ENCODE results near the gene COPG1.

The COPG1 gene

DNA sequence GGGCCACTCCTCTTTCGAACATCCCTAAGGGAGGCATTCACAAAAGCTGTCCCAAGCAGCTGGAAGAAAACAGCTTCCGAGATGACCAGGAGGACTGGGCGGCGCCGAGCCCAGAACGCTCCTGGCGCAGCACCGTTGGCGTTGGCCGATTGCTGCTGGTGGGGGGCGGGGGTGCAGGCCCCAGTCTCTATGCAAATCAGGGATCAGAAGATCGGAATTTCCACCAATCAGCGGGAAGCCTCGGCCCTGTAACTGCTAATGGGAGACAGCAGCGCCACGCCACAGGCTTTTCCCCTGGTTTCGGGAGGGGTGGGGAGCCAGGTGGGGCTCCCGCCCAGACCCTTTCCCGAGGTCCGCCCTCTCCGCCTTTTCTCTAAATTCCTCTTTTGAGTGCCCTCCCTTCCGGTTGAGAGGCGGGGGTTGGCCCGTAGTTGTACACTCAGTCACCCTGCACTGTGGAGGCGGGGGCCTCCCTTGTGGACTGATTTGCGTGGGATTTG, 56.2 kb downstream of the COPG1 start:
- no peak for DNase-seq (ENCODE audit: extremely low spot score)

DNA sequence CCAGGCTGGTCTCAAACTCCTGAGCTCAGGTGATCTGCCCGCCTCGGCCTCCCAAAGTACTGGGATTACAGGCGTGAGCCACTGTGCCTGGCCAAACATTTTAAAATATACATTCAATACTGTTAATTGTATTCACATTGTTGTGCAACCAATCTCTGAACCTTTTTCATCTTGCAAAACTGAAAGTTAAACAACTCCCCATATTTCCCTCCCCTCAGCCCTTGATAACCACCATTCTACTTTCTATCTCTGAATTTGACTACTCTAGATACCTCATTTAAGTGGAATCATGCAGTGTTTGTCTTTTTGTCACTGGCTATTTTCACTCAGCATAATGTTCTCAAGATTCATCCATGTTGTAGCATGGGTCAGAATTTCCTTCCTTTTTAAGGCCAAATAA, 59.2 kb downstream of the COPG1 start:
- CTCF ChIA-PET, result no interaction called here
- no peak for TF ChIP-seq SP1 (IDR thresholded peaks at IDR 0.05)
- no peak for TF ChIP-seq LEF1 (IDR thresholded peaks at IDR 0.05; ENCODE audit: borderline replicate concordance)
- TF ChIP-seq L3MBTL2 (conservative IDR thresholded peaks at IDR 0.05), result no peak
- TF ChIP-seq CTBP1 (IDR thresholded peaks at IDR 0.05; ENCODE audit: borderline replicate concordance), result no peak
- no peak for TF ChIP-seq ARNT (IDR thresholded peaks at IDR 0.05)
- POLR2A ChIA-PET, result interaction anchor here (1.0 kb wide), 1 partner anchor 29 kb away, joined by 3 read pairs; no protein-coding TSS in a partner anchor
- no peak for DNase-seq (ENCODE audit: extremely low spot score)

More for the DNA sequence above, 56.2 kb downstream of the COPG1 start:
- TF ChIP-seq SP1 (IDR thresholded peaks at IDR 0.05) (no peak), NFRKB (IDR thresholded peaks at IDR 0.05) (no peak), CTBP1 (IDR thresholded peaks at IDR 0.05; ENCODE audit: borderline replicate concordance) (no peak), L3MBTL2 (conservative IDR thresholded peaks at IDR 0.05) (no peak), TARDBP (IDR thresholded peaks at IDR 0.05) (no peak)
- ChIA-PET CTCF (interaction anchor here (1.4 kb wide), 1 partner anchor 10 kb away, joined by 3 read pairs; a partner anchor contains a TSS), POLR2A (interaction anchor here (1.2 to 1.4 kb wide), 2 partner anchors 10 to 11 kb away, joined by 3 read pairs; a partner anchor contains a TSS)

DNA sequence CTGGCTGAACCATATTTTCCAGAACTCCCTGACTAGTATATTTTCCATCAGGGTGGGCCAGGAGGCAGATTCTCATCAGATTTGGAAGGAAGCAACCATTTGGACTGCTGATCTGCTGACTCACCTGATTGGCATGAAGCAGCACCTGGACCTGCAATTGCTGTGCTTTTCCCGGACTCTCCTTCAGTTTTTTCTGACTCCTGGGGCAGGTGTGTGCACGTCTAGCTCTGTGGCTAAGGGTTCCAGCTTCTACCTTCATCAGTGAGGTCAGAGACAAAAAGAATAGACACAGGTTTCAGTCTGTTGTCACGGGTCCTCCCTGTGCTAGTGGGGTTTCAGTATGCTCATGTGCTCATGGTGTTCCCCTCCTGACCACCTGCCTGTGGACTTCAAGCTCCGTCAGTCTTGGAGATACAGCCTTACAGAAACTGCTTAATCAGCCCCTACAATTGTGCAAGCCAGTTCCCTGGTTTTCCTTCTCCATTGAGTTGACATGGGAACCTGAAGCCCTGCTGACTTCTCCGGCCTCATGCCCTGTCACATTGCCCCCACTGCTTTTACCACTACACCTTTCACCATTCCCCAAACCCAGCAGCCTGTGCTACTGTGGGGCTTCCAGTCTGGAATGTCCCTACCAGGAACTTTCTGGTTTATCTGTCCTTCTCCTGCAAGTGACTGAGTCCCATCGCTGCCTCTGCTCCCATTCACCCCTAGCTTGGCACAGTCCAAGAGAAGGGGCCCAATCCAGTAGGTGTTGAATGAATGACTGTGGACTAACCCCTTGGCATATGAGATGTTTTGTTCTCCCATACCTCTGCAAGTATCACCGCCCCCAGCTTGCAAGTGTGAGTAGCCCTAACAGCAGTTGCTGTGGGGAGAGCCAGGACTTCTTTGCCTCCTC, 61.0 kb downstream of the COPG1 start:
- TF ChIP-seq SP1 (IDR thresholded peaks at IDR 0.05), result no peak
- TF ChIP-seq BHLHE40 (IDR thresholded peaks at IDR 0.05; ENCODE audit: borderline replicate concordance), result no peak
- no peak for TF ChIP-seq FOXK2 (IDR thresholded peaks at IDR 0.05)
- TF ChIP-seq TARDBP (IDR thresholded peaks at IDR 0.05), result no peak
- no peak for TF ChIP-seq ZNF384 (IDR thresholded peaks at IDR 0.05)
- no peak for TF ChIP-seq FOXA1 (IDR thresholded peaks at IDR 0.05)
- TF ChIP-seq NFRKB (IDR thresholded peaks at IDR 0.05), result no peak
- no peak for TF ChIP-seq CTBP1 (IDR thresholded peaks at IDR 0.05; ENCODE audit: borderline replicate concordance)
- no peak for TF ChIP-seq ARNT (IDR thresholded peaks at IDR 0.05)
- TF ChIP-seq SUZ12 (IDR thresholded peaks at IDR 0.05), result no peak
- TF ChIP-seq L3MBTL2 (conservative IDR thresholded peaks at IDR 0.05), result no peak
- TF ChIP-seq FOXM1 (IDR thresholded peaks at IDR 0.05; ENCODE audit: borderline replicate concordance), result no peak
- TF ChIP-seq HDGF (IDR thresholded peaks at IDR 0.05; ENCODE audit: borderline replicate concordance), result no peak
- TF ChIP-seq ELF4 (IDR thresholded peaks at IDR 0.05), result no peak
- TF ChIP-seq LEF1 (IDR thresholded peaks at IDR 0.05; ENCODE audit: borderline replicate concordance), result no peak
- TF ChIP-seq, protein P1, sequence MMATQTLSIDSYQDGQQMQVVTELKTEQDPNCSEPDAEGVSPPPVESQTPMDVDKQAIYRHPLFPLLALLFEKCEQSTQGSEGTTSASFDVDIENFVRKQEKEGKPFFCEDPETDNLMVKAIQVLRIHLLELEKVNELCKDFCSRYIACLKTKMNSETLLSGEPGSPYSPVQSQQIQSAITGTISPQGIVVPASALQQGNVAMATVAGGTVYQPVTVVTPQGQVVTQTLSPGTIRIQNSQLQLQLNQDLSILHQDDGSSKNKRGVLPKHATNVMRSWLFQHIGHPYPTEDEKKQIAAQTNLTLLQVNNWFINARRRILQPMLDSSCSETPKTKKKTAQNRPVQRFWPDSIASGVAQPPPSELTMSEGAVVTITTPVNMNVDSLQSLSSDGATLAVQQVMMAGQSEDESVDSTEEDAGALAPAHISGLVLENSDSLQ (IDR thresholded peaks at IDR 0.05), result no peak
- POLR2A ChIA-PET, result interaction anchor here (0.8 kb wide), 1 partner anchor 36 kb away, joined by 3 read pairs; no protein-coding TSS in a partner anchor
- no peak for DNase-seq (ENCODE audit: extremely low spot score)
- CTCF ChIA-PET, result no interaction called here

DNA sequence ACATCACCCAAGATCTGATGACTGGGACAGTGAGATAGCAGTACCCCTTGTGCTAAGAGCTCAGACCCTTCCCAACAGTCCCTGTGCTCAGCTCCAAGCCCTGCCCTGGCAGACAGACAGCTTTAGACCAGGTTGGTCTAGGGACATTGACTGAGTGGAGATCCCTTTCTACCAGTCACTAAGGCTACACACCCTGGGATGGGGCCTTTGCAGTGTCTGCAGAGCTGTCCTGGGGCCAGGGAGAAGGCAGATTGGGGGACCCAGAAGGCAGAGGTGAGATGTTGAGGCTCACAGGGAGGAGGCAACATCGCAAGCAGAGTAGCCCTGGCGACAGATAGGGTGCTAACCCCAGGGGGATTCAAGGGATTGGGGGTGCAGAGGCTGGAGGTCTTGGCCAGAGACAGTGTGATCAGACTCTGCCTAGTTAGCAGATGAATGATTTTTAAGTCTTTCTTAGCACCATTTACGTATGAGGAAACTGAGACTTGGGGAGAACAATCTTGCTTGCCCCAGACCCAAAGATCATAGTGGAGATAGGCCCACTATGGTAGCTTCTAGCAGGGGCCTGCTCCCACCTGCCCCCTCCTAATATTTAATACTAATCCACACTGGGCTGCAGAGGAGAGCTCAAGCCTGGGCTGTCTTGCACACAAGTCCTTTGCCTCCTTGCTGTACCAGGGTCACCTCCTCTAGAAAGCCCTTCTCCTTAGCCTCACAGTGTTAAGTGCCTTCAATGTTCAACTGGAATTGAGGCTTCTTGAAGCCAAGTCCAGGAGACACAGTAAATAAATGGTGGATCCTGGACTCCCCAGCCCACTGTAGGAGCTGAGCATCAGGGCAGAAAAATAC, 61.9 kb downstream of the COPG1 start:
- POLR2A ChIA-PET, result interaction anchor here (0.8 kb wide), 1 partner anchor 37 kb away, joined by 3 read pairs; no protein-coding TSS in a partner anchor
- no peak for TF ChIP-seq HDGF (IDR thresholded peaks at IDR 0.05; ENCODE audit: borderline replicate concordance)
- TF ChIP-seq CTBP1 (IDR thresholded peaks at IDR 0.05; ENCODE audit: borderline replicate concordance), result no peak
- TF ChIP-seq SP1 (IDR thresholded peaks at IDR 0.05), result no peak
- no peak for TF ChIP-seq FOXM1 (IDR thresholded peaks at IDR 0.05; ENCODE audit: borderline replicate concordance)
- no peak for TF ChIP-seq NFRKB (IDR thresholded peaks at IDR 0.05)
- no peak for TF ChIP-seq LEF1 (IDR thresholded peaks at IDR 0.05; ENCODE audit: borderline replicate concordance)
- TF ChIP-seq ELF4 (IDR thresholded peaks at IDR 0.05), result no peak
- TF ChIP-seq FOXK2 (IDR thresholded peaks at IDR 0.05), result no peak
- no peak for TF ChIP-seq ZNF384 (IDR thresholded peaks at IDR 0.05)
- TF ChIP-seq SUZ12 (IDR thresholded peaks at IDR 0.05), result no peak
- CTCF ChIA-PET, result no interaction called here
- DNase-seq (ENCODE audit: extremely low spot score), result no peak

DNA sequence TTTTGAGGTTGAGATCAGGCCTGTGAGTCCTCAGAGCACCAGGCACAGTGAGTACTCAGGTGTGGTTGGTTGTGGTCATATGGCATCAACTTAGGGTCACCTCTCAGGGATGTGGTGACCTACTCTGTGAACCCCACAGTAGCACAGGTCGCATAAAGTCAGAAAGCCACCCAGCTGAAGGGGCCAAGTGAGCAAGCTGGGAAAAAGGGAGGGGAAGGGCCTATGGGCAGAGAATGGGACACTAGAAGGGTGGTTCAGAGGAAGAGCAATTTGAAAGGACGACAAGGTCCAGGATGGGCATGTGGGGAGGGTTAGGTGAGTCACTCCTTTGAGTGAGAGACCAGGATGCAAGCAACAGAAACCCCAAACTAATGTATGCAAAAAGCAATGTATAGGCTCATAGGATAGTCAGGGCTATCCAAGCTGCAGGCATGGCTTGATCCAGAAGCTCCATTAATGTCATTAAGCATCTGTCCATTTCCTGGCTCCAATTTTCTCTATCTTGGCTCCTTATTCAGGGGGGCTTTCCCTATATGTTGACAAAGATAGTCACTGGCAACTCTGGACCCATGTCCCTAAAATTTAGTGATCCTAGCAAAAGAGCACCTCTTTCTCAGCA, 62.7 kb downstream of the COPG1 start:
- ChIA-PET CTCF (no interaction called here), POLR2A (interaction anchor here (0.8 to 5.3 kb wide), 3 partner anchors 10 to 33 kb away, joined by 3 to 60 read pairs (median 5); partner anchors contain the start of gene HMCES)
- TF ChIP-seq FOXA1 (IDR thresholded peaks at IDR 0.05), result no peak
- no peak for DNase-seq (ENCODE audit: extremely low spot score)

DNA sequence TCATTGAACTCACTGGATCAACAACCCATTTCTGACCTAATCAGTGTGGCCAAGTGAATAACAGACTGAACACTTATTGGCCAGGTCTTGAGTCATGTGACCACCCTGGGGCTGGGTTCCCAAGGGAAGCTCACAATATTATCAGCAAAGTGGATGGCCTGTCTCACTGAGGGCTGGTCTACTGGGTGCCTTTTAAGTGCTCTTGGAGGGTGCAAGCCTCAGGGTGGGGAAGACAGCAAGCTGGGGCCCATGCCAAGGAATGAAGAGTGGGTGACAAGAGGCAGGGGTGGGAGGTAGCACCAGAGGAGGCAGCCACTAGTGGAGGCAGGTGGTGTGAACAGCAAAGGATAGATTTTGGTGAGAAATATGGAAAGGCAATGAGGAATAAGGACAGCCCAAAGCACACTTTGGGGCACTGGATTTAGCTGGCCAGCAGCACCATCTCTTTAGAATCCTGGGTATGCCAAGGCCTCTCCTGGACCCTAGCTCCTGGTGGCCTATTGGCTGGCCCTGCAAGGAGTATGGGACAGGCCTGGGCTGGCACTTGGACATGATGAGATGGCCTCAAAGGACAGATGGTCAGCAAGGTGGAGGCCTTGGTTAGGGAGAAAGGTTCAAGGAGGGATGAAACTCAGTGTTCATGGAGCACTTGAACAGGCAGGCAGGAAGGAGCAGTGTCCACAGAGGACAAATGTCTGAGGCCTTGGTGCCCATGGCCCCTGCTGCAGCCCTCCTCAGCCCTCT, 63.4 kb downstream of the COPG1 start:
- ChIA-PET POLR2A (interaction anchor here (0.8 to 5.3 kb wide), 5 partner anchors 10 to 64 kb away, joined by 3 to 60 read pairs (median 5); partner anchors contain the start of genes COPG1 and HMCES), CTCF (no interaction called here)

More for the DNA sequence above, 63.4 kb downstream of the COPG1 start:
- TF ChIP-seq FOXA1 (IDR thresholded peaks at IDR 0.05) (no peak), TARDBP (IDR thresholded peaks at IDR 0.05) (no peak), SUZ12 (IDR thresholded peaks at IDR 0.05) (no peak), FOXM1 (IDR thresholded peaks at IDR 0.05; ENCODE audit: borderline replicate concordance) (no peak), LEF1 (IDR thresholded peaks at IDR 0.05; ENCODE audit: borderline replicate concordance) (no peak), L3MBTL2 (conservative IDR thresholded peaks at IDR 0.05) (no peak), NFRKB (IDR thresholded peaks at IDR 0.05) (no peak), ARNT (IDR thresholded peaks at IDR 0.05) (no peak)
- TF ChIP-seq, protein P1 (IDR thresholded peaks at IDR 0.05), result no peak
- no peak for DNase-seq (ENCODE audit: extremely low spot score)
